ENCODE measurements around the gene SLC22A4.

GRCh38 chr5:132259069-132259851 is 34.9 kb upstream of the SLC22A4 start:
- TF ChIP-seq CTCF (IDR thresholded peaks at IDR 0.05): peak in 1 of 5 experiments; percentile 21
- TF ChIP-seq EP300 (IDR thresholded peaks at IDR 0.05): peak in 1 of 2 donors; percentile 84
